SK-N-DZ (cell line): Measurements from ENCODE around the gene ANK2.

ENCODE experiments used
- DNase-seq: peaks from one replicate; pipeline ENCODE4 v3.0.0-alpha.2; 2015; ENCODE audit warnings: low spot score

ANK2 gene

GRCh38 chr4:113090954-113091353, 41.5 kb downstream of the ANK2 start:
- DNase-seq: no peak

- DNase-seq: peak; percentile 30
These were observed 44.9 kb downstream of the ANK2 start for GRCh38 chr4:113094331-113094730.

- peak; percentile 43 for DNase-seq
These were observed 45.3 kb downstream of the ANK2 start for GRCh38 chr4:113094802-113095201.

GRCh38 chr4:113101669-113102068, 52.2 kb downstream of the ANK2 start:
- no peak for DNase-seq

GRCh38 chr4:113103556-113103955, 54.1 kb downstream of the ANK2 start:
- no peak for DNase-seq

- DNase-seq: no peak
These were observed 56.7 kb downstream of the ANK2 start for GRCh38 chr4:113106108-113106507.

GRCh38 chr4:113109106-113109718, 59.8 kb downstream of the ANK2 start:
- DNase-seq: no peak

- DNase-seq: no peak
These were observed 63.0 kb downstream of the ANK2 start for GRCh38 chr4:113112338-113112978.

GRCh38 chr4:113113151-113113550, 63.7 kb downstream of the ANK2 start:
- no peak for DNase-seq

- DNase-seq: no peak
These were observed 65.4 kb downstream of the ANK2 start for GRCh38 chr4:113114884-113115283.

- DNase-seq: no peak
These were observed 67.2 kb downstream of the ANK2 start for GRCh38 chr4:113116414-113117357.

- no peak for DNase-seq
These were observed 67.9 kb downstream of the ANK2 start for GRCh38 chr4:113117358-113117702.

- no peak for DNase-seq
These were observed 72.6 kb downstream of the ANK2 start for GRCh38 chr4:113122066-113122465.

GRCh38 chr4:113125418-113125817, 76.0 kb downstream of the ANK2 start:
- DNase-seq: no peak

- no peak for DNase-seq
These were observed 81.7 kb downstream of the ANK2 start for GRCh38 chr4:113131136-113131535.

GRCh38 chr4:113131621-113132020, 82.2 kb downstream of the ANK2 start:
- DNase-seq: no peak

- DNase-seq: no peak
These were observed 92.5 kb downstream of the ANK2 start for GRCh38 chr4:113141901-113142346.

- no peak for DNase-seq
These were observed 92.9 kb downstream of the ANK2 start for GRCh38 chr4:113142351-113142750.

GRCh38 chr4:113144091-113144490, 94.6 kb downstream of the ANK2 start:
- DNase-seq: no peak

- DNase-seq: no peak
These were observed 95.7 kb downstream of the ANK2 start for GRCh38 chr4:113145147-113145518.

- DNase-seq: no peak
These were observed 96.3 kb downstream of the ANK2 start for GRCh38 chr4:113145519-113146291.

GRCh38 chr4:113146876-113147358, 97.5 kb downstream of the ANK2 start:
- DNase-seq: no peak
